ENCODE results near the gene CHMP2A.
"Not testable (repeated sequence)": the region's sequence is repeated elsewhere in the genome, so short reads cannot be mapped to it uniquely, and the experiment has no call there.

The CHMP2A gene

GRCh38 chr19:58554494-58555368, at the start of gene CHMP2A:
TSS of gene CHMP2A (minus strand) at chr19:58555105. CDS start at chr19:58554212, 893 bp downstream.
- DNase-seq (ENCODE audit: low read depth in 2 of 2) = peak; percentile 96 to 98

- no peak for DNase-seq (ENCODE audit: low read depth in 2 of 2)
These were observed 31.3 kb upstream of the CHMP2A start for GRCh38 chr19:58586133-58586765.

GRCh38 chr19:58585442-58586132, 30.7 kb upstream of the CHMP2A start:
- no peak for DNase-seq (ENCODE audit: low read depth in 2 of 2)

- DNase-seq (ENCODE audit: low read depth in 2 of 2) = no peak
These were observed 29.9 kb upstream of the CHMP2A start for GRCh38 chr19:58584498-58585441.

GRCh38 chr19:58582985-58583384, 28.1 kb upstream of the CHMP2A start:
- no peak for DNase-seq (ENCODE audit: low read depth in 2 of 2)

- peak; percentile 88 to 92 for DNase-seq (ENCODE audit: low read depth in 2 of 2)
These were observed 26.6 kb upstream of the CHMP2A start for GRCh38 chr19:58581227-58582141.

- no peak for DNase-seq (ENCODE audit: low read depth in 2 of 2)
These were observed 24.7 kb upstream of the CHMP2A start for GRCh38 chr19:58579473-58580142.

- DNase-seq (ENCODE audit: low read depth in 2 of 2) = no peak
These were observed 23.4 kb upstream of the CHMP2A start for GRCh38 chr19:58578012-58578925.

GRCh38 chr19:58577581-58577980, 22.7 kb upstream of the CHMP2A start:
- not testable (repeated sequence) for DNase-seq (ENCODE audit: low read depth in 2 of 2)

GRCh38 chr19:58575183-58576041, 20.5 kb upstream of the CHMP2A start:
- DNase-seq (ENCODE audit: low read depth in 2 of 2) = peak; percentile 59 to 71

GRCh38 chr19:58573658-58574164, 18.8 kb upstream of the CHMP2A start:
- no peak for DNase-seq (ENCODE audit: low read depth in 2 of 2)

- peak; percentile 98 to 99 for DNase-seq (ENCODE audit: low read depth in 2 of 2)
These were observed 18.1 kb upstream of the CHMP2A start, which contains the start of gene MZF1 for GRCh38 chr19:58572818-58573657. TSS of gene MZF1 (minus strand) at chr19:58573335. CDS start at chr19:58571389, 1,946 bp downstream.

- no peak for DNase-seq (ENCODE audit: low read depth in 2 of 2)
These were observed 17.3 kb upstream of the CHMP2A start for GRCh38 chr19:58572026-58572817.

GRCh38 chr19:58571575-58571947, 16.7 kb upstream of the CHMP2A start:
- DNase-seq (ENCODE audit: low read depth in 2 of 2) = no peak

- no peak for DNase-seq (ENCODE audit: low read depth in 2 of 2)
These were observed 16.1 kb upstream of the CHMP2A start for GRCh38 chr19:58570770-58571574.

All from activated CD4-positive, alpha-beta T cell treated with anti-CD3 and anti-CD28 coated beads for 24 hours (primary cell).